PC-9 (cell line): Measurements from ENCODE around the gene SLC36A3. TPM values are rescaled to one million over a fixed set of nuclear protein-coding genes. Genes with fewer than 3 reads are reported as not detected.

Source experiments
- BruUV-seq: library from RNA; stranded (reverse); fragments of 400-500 nt; replicated peaks from 2 replicates; lab custom pipeline; 2021; lab: Mats Ljungman, UMichigan
- CTCF ChIA-PET: fragments of 300-600 bp; sonication (Branson Sonifier 250); formaldehyde crosslinking; loops from one replicate; lab custom pipeline; 2022; ENCODE audit warnings: antibody characterized with exemption; lab: Charles Lee
- POLR2A ChIA-PET: fragments of 300-600 bp; sonication (Branson Sonifier 250); formaldehyde crosslinking; loops from one replicate; lab custom pipeline; 2022; ENCODE audit warnings: antibody characterized with exemption; ENCODE audit not compliant: unreplicated experiment; lab: Charles Lee
- DNase-seq, 2 experiments: peaks; one replicate each; pipeline versions ENCODE4 v3.0.0 to v3.0.0-alpha.2; 2015 to 2022; ENCODE audit warnings: mixed read lengths in 1 of 2
- H2AFZ ChIP-seq: fragments of 200-600 bp; sonication (generic); 2 replicates; pipeline ENCODE4 v1.8.1; 2017; ENCODE audit warnings: antibody characterized with exemption
- H3F3A ChIP-seq: fragments of 200-600 bp; sonication (generic); 2 replicates; pipeline ENCODE4 v1.8.1; 2017; ENCODE audit warnings: antibody characterized with exemption, mild to moderate bottlenecking, low read depth; ENCODE audit not compliant: insufficient read depth
- H3K27ac ChIP-seq: fragments of 200-600 bp; sonication (generic); 2 replicates; pipeline ENCODE4 v1.6.1; 2016; ENCODE audit warnings: mixed run types
- H3K27me3 ChIP-seq: fragments of 200-600 bp; sonication (generic); 2 replicates; pipeline ENCODE4 v1.6.1; 2016; ENCODE audit warnings: low read depth, mixed run types; ENCODE audit not compliant: insufficient read depth
- H3K36me3 ChIP-seq: fragments of 200-600 bp; sonication (generic); 2 replicates; pipeline ENCODE4 v1.6.1; 2016; ENCODE audit warnings: low read depth, mixed run types
- H3K4me1 ChIP-seq: fragments of 200-600 bp; sonication (generic); replicated peaks from 2 replicates; pipeline ENCODE4 v1.6.1; 2016; ENCODE audit warnings: mixed run types; ENCODE audit not compliant: insufficient read depth
- H3K4me2 ChIP-seq: fragments of 200-600 bp; sonication (generic); 2 replicates; pipeline ENCODE4 v1.6.1; 2017; ENCODE audit warnings: mixed run types
- H3K4me3 ChIP-seq: fragments of 200-600 bp; sonication (generic); 2 replicates; pipeline ENCODE4 v1.6.1; 2016; ENCODE audit warnings: mixed run types
- H3K79me2 ChIP-seq: fragments of 200-600 bp; sonication (generic); 2 replicates; pipeline ENCODE4 v1.6.1; 2017; ENCODE audit warnings: low read depth, mixed run types
- H3K9me2 ChIP-seq: fragments of 200-600 bp; sonication (generic); 2 replicates; pipeline ENCODE4 v1.8.1; 2017; ENCODE audit warnings: mild to moderate bottlenecking; ENCODE audit not compliant: insufficient read depth
- H3K9me3 ChIP-seq: fragments of 200-600 bp; sonication (generic); 2 replicates; pipeline ENCODE4 v1.8.1; 2016; ENCODE audit warnings: low read depth; ENCODE audit not compliant: insufficient read depth
- H4K20me1 ChIP-seq: fragments of 200-600 bp; sonication (generic); 2 replicates; pipeline ENCODE4 v1.8.1; 2017; ENCODE audit not compliant: insufficient read depth
- CTCF ChIP-seq: fragments of 200-600 bp; sonication (generic); conservative IDR thresholded peaks from 2 replicates; pipeline ENCODE4 v1.6.1; 2017; ENCODE audit warnings: mixed run types, antibody characterized with exemption, mild to moderate bottlenecking, moderate library complexity
- EZH2 ChIP-seq: fragments of 200-600 bp; sonication (generic); IDR thresholded peaks from 2 replicates; pipeline ENCODE4 v1.8.0; 2017; ENCODE audit warnings: antibody characterized with exemption, low read depth
- intact Hi-C: fragments of 100-400 bp; cut with micrococcal nuclease; formaldehyde crosslinking; loops from one replicate; pipeline ENCODE4 v1.10.0; 2022; ENCODE audit not compliant: unreplicated experiment
- total RNA-seq: library from RNA; stranded (reverse); gene quantifications from 2 replicates; pipeline ENCODE4 v1.2.3, GENCODE V29; 2021

SLC36A3 gene
- total RNA-seq, 1 experiment from 2014 or later, result not detected

GRCh38 chr5:151280443-151280842 is 23.1 kb downstream of the SLC36A3 start:
- BruUV-seq, result no TSS peak
- Histone ChIP-seq H3F3A (no peaks in the 10 kb centered on the region), H3K9me2 (no peaks in the 10 kb centered on the region), H3K4me2 (no peak overlapping the region), H3K79me2 (no peaks in the 10 kb centered on the region), H3K9me3 (no peaks in the 10 kb centered on the region), H3K4me3 (no peak overlapping the region), H2AFZ (no peak overlapping the region), H3K27me3 (no peaks in the 10 kb centered on the region), H4K20me1 (no peaks in the 10 kb centered on the region), H3K27ac (no peak overlapping the region), H3K4me1 (no peaks in the 10 kb centered on the region), H3K36me3 (no peaks in the 10 kb centered on the region)
- intact Hi-C loops, result no loop called here
- peak in 1 of 2 experiments; percentile 50 for DNase-seq
- ChIA-PET POLR2A (no interaction called here), CTCF (interaction anchor here (0.6 kb wide), 1 partner anchor 39 kb away, joined by 5 read pairs; no protein-coding TSS in a partner anchor)
- no peak for TF ChIP-seq CTCF
- TF ChIP-seq EZH2, result no peak

- Histone ChIP-seq H3K4me3 (no peak overlapping the region), H3K79me2 (no peaks in the 10 kb centered on the region), H3K4me1 (peaks cover 7% of the 10 kb centered on the region; the same call in 1 of the 2 replicates), H3K36me3 (no peaks in the 10 kb centered on the region), H3K27me3 (no peaks in the 10 kb centered on the region), H3K4me2 (no peak overlapping the region), H3K27ac (no peak overlapping the region), H3F3A (0 out of 2 replicates have a peak, but pooled peaks cover 7% of the 10 kb centered on the region), H2AFZ (no peak overlapping the region), H4K20me1 (no peaks in the 10 kb centered on the region), H3K9me3 (no peaks in the 10 kb centered on the region), H3K9me2 (no peaks in the 10 kb centered on the region)
- no peak for DNase-seq
- TF ChIP-seq EZH2, result no peak
- TF ChIP-seq CTCF, result no peak
- intact Hi-C loops, result no loop called here
- ChIA-PET CTCF (no interaction called here), POLR2A (no interaction called here)
- BruUV-seq, result no TSS peak
Measured at GRCh38 chr5:151278845-151279244, 24.7 kb downstream of the SLC36A3 start.

GRCh38 chr5:151275803-151276202 is 27.8 kb downstream of the SLC36A3 start:
- H3K4me3 ChIP-seq, result no peak overlapping the region
- POLR2A ChIA-PET, result no interaction called here
- H3K4me1 ChIP-seq, result peaks cover 7% of the 10 kb centered on the region; the same call in 1 of the 2 replicates
- H4K20me1 ChIP-seq, result no peaks in the 10 kb centered on the region
- no peak overlapping the region for H3K27ac ChIP-seq
- no peak overlapping the region for H3K4me2 ChIP-seq
- no peak for TF ChIP-seq EZH2
- no peak for TF ChIP-seq CTCF
- no peaks in the 10 kb centered on the region for H3K9me2 ChIP-seq
- intact Hi-C loops, result no loop called here
- 0 out of 2 replicates have a peak, but pooled peaks cover 7% of the 10 kb centered on the region for H3F3A ChIP-seq
- no peaks in the 10 kb centered on the region for H3K79me2 ChIP-seq
- no peak for DNase-seq
- no peaks in the 10 kb centered on the region for H3K9me3 ChIP-seq
- H2AFZ ChIP-seq, result no peak overlapping the region
- CTCF ChIA-PET, result no interaction called here
- no peaks in the 10 kb centered on the region for H3K36me3 ChIP-seq
- BruUV-seq, result no TSS peak
- H3K27me3 ChIP-seq, result no peaks in the 10 kb centered on the region
